Gastroesophageal sphincter (tissue), 3 donors: Measurements from ENCODE around the gene NEK7.

Experiments used
- POLR2A ChIP-seq, 2 donors: fragments of 450-650 bp; IDR thresholded peaks; one replicate each; pipeline ENCODE4 v1.6.1; 2017; ENCODE audit warnings: antibody characterized with exemption in 2 of 2, mild to moderate bottlenecking in 2 of 2, moderate library complexity in 1 of 2
- POLR2AphosphoS5 ChIP-seq: sonication (generic); formaldehyde crosslinking; IDR thresholded peaks from one replicate; pipeline ENCODE4 v1.6.1; 2017; ENCODE audit warnings: antibody characterized with exemption
- TF ChIP-seq, protein P1 (sequence below), 4 experiments: fragments of 200-600 bp in 2 of 4; fragments of 450-650 bp in 2 of 4; sonication (generic) in 1 of 4; IDR thresholded peaks; one replicate each; pipeline ENCODE4 v1.5.1; 2017 to 2019; ENCODE audit warnings: antibody characterized with exemption in 4 of 4, mild to moderate bottlenecking in 2 of 4, moderate library complexity in 2 of 4

DNA sequence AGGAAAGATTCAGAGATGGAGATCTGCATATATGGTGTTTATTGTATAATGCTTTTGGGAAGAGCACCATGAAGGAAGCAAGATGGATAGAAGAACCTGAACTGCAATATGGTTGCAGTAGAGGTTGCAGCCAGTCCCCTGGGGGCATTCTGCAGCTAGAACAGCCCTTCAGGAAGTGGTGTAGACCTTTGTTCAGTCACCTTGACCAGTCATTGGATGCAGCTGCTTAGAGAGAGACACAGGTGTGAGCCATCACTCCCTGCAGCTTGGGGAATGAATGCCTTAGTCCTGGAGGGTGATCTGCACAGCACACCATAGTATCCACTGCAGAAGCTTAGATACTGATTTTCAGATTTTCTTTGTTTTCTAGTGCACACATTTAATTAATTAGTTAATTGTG is 42.3 kb downstream of the NEK7 start:
- no peak for TF ChIP-seq POLR2A (IDR thresholded peaks at IDR 0.05)
- no peak for TF ChIP-seq POLR2AphosphoS5
- TF ChIP-seq, protein P1, sequence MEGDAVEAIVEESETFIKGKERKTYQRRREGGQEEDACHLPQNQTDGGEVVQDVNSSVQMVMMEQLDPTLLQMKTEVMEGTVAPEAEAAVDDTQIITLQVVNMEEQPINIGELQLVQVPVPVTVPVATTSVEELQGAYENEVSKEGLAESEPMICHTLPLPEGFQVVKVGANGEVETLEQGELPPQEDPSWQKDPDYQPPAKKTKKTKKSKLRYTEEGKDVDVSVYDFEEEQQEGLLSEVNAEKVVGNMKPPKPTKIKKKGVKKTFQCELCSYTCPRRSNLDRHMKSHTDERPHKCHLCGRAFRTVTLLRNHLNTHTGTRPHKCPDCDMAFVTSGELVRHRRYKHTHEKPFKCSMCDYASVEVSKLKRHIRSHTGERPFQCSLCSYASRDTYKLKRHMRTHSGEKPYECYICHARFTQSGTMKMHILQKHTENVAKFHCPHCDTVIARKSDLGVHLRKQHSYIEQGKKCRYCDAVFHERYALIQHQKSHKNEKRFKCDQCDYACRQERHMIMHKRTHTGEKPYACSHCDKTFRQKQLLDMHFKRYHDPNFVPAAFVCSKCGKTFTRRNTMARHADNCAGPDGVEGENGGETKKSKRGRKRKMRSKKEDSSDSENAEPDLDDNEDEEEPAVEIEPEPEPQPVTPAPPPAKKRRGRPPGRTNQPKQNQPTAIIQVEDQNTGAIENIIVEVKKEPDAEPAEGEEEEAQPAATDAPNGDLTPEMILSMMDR (IDR thresholded peaks at IDR 0.05), result no peak
